Measurements from ENCODE around the gene HOXC12.

HOXC12 gene

GRCh38 chr12:53998110-53998899 is 43.6 kb downstream of the HOXC12 start:
- DNase-seq, result no peak

DNA sequence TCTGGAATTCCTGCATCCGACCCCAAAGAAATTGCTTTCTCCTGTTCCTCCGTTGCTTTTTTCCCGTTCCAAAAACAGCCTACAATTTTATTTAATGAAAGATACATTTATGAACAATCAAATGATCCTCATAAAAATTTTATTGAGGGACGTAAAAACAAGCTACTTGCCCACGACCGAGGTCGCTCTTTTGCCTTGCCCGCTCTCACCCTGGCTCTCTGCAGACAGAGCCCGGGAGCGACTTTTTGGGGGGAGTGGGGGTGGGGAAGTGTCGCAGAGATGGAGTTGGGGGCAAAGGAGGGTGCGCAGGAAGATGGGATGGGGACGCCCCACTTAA is 44.2 kb downstream of the HOXC12 start:
- DNase-seq, result no peak

GRCh38 chr12:53999559-54000115 is 44.9 kb downstream of the HOXC12 start:
- no peak for DNase-seq

GRCh38 chr12:54000116-54001114 is 45.7 kb downstream of the HOXC12 start, which contains the start of gene HOXC9:
HOXC9 (plus strand) TSS chr12:54000161; CDS start chr12:54000189, 28 bp downstream.
- no peak for DNase-seq

GRCh38 chr12:54001283-54002187 is 46.8 kb downstream of the HOXC12 start:
- DNase-seq, result no peak

GRCh38 chr12:54002278-54002914 is 47.7 kb downstream of the HOXC12 start:
- DNase-seq, result no peak

DNA sequence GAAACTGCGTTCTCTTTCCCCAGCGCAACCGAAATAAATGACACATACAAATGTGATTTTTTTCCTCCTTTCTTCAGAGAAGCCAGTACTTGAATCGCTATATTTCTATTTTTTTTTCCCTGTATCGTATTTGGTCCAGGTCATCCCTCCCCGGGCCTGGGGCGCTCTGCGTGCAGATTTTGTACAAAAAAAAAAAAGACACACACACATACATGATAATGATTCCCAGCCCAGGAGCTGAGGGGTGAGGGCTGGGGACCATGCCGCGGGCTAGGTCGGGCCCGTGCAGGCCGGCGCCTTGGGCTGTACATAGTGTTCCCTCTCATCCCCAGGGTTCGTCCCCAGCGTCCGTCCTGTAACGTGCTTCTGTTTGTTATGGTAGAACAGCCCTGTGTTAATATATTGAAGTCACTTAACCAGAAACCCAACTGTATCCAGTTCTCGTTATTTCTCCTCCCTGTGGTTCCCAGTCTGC is 48.2 kb downstream of the HOXC12 start:
- no peak for DNase-seq

GRCh38 chr12:54003625-54004024 is 48.9 kb downstream of the HOXC12 start:
- DNase-seq, result no peak

GRCh38 chr12:54004063-54004840 is 49.5 kb downstream of the HOXC12 start:
- no peak for DNase-seq

DNA sequence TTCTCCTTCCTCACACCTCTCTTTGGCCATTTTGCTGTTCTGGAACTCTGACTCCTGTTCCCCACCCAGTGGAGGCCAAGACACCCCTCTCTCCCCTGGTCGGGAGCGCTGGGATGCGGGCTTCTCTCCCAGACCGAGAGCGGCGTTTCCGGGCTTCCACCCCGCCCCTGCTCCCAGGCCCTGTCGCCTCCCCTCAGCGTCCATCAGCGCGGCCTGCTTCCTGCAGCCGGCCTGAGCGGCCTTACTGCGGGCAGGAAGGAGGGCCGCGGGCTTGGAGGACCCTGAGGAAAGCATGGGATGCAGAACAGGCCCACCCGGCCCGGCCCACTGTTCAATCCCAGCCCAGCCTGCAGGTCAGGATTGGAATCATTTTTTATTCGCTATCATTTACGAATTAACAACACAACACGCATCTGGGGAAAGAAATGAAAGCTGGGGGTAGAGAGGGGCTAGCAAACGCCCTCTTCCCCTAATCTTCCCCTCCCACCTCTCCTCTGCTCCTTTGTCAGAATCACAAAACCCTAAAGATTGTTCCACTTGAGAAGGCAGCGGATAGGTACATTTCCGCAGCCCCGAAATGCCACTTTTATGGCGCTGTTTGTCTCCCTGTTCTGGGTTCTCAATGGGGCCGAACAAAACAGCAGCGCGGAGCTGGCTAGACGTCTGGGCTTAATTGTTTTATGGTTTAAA is 50.3 kb downstream of the HOXC12 start:
- DNase-seq, result no peak

- DNase-seq, result no peak
These were observed 50.8 kb downstream of the HOXC12 start for GRCh38 chr12:54005531-54005852.

DNA sequence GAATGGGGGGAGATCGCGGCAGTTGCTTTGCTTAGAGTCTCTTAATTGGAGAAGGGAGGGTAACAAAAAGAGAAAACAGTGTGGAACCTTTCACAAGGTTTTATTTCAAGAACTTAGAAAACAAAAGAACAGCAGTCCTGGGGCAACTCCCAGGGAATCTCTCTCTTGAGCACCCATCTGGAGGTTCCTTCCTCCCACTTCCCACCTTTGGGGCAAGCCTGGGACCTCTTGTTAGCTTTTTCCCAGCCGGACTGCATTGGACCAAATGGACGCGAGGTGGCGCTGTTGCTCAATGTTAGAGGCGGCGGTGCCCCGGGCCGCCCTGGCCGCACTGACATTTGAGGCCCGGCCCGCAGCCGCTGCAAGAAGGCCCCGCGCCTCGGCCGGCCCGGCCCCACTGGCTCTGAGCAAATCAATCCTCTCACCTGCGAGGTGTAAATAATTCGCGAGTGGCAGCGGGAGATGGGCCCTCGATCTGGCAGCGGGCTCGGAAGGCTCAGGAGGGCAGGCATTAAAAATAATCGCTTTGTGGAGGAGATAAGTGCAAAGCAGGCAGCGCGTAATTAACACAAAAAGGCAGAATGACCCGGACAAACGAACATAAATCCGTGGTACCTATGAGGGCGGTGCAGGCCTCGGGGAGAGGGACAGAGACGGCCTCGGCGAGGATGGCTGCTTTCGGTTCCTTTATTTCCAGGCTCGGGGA is 51.3 kb downstream of the HOXC12 start:
- peak; percentile 77 to 81 for DNase-seq

DNA sequence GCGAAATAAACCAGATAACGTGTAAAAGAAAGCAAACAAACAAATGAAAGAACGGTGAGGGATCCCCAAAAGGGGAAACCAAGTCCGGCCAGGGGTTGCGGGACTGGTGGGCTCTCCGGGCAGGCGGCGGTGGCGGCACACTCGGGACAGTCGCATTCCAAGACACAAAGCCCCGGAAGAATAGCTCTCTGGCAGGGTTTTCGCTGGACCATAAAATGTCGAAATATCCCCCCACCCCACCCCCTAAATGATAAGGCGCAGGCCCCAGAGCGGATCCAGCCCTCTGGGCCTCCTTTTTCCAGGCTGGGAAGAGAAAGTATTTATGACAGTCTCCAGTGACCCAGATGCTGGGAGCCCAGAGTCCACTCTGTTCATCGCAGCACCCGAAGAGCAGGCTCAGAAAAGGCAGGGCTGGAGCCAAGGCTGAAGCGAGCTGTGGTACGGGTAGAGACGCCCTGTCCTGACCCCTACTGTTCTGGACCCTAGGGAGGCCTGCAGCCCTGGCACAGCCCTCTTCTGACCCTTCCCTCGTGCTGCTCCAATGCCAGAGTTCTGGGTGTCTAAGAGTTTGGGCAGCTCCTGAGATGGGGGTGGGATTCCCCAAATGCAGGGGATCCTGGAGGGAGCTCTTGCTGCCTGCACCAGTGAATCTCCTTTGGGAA is 52.0 kb downstream of the HOXC12 start:
- DNase-seq, result no peak

DNA sequence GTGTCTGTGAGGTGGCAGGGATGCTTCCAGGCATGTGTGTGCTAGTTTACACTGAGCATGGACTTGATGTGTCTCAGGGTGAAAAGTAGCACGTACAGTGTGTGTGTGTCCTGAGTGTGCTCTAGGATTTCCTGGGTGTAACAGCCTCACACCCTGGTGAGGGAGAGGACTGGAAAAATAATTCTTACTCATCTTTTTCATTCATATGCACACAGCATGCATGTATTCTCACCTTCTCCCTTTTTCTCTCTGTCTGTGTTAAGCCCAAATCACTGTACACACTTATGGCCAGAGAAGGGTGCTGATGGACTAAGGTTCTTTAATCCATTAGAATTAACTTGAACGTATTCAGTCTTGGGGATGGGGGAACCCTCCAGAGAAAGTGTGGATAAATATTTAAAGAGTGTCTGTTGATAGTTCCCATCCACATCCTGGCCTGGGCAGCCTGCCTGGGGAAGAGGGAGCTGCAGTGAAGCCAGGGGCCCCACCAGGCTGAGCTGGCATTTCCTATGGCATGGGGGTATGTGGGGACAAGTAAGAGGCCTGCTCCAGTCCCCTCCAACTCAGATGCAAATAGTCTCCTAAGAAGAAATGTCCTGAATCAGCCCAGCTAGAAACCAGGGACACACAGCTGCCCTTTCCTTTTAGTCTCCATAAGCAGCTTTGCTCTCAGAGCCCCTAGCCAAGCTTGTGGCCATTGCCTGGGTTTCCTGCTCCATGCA is 53.0 kb downstream of the HOXC12 start:
- DNase-seq, result no peak

- no peak for DNase-seq
These were observed 53.5 kb downstream of the HOXC12 start for GRCh38 chr12:54008260-54008552.

All from activated CD4-positive, alpha-beta T cell treated with anti-CD3 and anti-CD28 coated beads, Interleukin-2, amount 50 U/mL, for 4 hours (primary cell).